ENCODE measurements around the gene FUT3. TPM values are rescaled to one million over a fixed set of nuclear protein-coding genes. Genes with fewer than 3 reads are reported as not detected.
A peak's percentile ranks its signal among the peaks of the same experiment; 100 is the strongest.

The FUT3 gene
- total and polyA plus RNA-seq, 9 of the 15 experiments (the other 6 are each of a cell fraction or from before 2014, with no cell fraction given), result 0.09 TPM; not detected in 8

DNA sequence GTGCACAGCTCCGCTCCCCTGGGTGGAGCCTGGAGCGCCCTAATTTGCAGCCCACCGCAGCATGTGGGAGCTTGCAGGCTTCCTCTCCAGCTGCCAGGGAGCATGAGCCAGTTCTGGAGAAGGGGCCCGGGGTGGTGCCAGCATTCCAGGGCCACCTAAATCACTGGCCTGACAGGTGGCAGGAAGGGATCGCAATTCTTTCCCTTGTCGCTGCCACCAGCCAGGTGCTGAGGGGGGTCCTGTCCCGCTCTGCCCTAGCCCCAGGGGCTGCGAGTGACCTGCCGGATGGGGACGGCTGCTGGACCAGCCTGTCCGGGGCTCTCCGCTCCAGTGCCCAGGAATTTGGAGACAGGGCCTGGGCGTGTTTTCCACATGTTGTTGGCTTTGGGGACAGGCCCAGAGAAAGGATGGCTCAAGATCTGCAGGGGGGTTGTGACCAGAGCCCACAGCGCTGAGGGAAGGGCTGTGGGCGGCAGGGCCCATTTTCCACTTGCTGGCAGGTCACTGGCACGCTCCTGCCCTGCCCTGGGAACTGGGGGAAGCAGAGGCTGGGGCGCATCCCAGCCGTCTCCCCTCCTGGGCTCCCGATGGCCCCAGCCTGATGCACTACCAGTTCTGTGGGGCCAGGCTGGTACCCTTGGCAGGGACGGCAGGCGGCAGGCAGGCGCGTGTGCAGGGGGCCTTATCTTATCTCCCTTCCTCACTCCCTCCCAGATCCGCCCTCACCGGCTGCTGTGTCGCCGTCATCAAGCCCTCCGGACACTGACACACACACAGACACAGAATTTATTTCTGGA, 42.9 kb upstream of the FUT3 start (continued):
- TF ChIP-seq, protein P1, sequence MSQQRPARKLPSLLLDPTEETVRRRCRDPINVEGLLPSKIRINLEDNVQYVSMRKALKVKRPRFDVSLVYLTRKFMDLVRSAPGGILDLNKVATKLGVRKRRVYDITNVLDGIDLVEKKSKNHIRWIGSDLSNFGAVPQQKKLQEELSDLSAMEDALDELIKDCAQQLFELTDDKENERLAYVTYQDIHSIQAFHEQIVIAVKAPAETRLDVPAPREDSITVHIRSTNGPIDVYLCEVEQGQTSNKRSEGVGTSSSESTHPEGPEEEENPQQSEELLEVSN (IDR thresholded peaks at IDR 0.05; ENCODE audit: borderline replicate concordance in 1 of 2, extremely low read depth in 1 of 2, insufficient read depth in 1 of 2, insufficient read length in 1 of 2, low read depth in 1 of 2, low read length in 1 of 2, poor library complexity in 1 of 2, severe bottlenecking in 1 of 2), result no peak
- TF ChIP-seq ARID1B (IDR thresholded peaks at IDR 0.05) (peak; percentile 86), MEF2D (tag; conservative IDR thresholded peaks at IDR 0.05; ENCODE audit: low read depth) (0 out of 2 replicates have a peak, but pooled peaks have one; percentile 34), NCOR1 (IDR thresholded peaks at IDR 0.05) (peak; percentile 53), NRF1 (conservative IDR thresholded peaks at IDR 0.05 in 1 of 2, IDR thresholded peaks at IDR 0.05 in 1 of 2) (peak; percentile 68 to 76), MXI1 (IDR thresholded peaks at IDR 0.05; ENCODE audit: low read depth, low read length) (no peak), ZBTB7A (IDR thresholded peaks at IDR 0.05; ENCODE audit: borderline replicate concordance, control insufficient read depth, low read depth, low read length) (peak; percentile 60; the same call in 1 of the 2 replicates), HMGN3 (IDR thresholded peaks at IDR 0.05; ENCODE audit: borderline replicate concordance, extremely low read depth, insufficient read length, low read depth, low read length) (peak; percentile 79), JUND (IDR thresholded peaks at IDR 0.05; ENCODE audit: borderline replicate concordance, low read depth, low read length) (peak; percentile 64), JUND (tag; IDR thresholded peaks at IDR 0.05; ENCODE audit: borderline replicate concordance, low read depth, low read length) (no peak), FOXP1 (CRISPR knock-in tag; IDR thresholded peaks at IDR 0.05) (no peak)
- TF ChIP-seq, protein P2, sequence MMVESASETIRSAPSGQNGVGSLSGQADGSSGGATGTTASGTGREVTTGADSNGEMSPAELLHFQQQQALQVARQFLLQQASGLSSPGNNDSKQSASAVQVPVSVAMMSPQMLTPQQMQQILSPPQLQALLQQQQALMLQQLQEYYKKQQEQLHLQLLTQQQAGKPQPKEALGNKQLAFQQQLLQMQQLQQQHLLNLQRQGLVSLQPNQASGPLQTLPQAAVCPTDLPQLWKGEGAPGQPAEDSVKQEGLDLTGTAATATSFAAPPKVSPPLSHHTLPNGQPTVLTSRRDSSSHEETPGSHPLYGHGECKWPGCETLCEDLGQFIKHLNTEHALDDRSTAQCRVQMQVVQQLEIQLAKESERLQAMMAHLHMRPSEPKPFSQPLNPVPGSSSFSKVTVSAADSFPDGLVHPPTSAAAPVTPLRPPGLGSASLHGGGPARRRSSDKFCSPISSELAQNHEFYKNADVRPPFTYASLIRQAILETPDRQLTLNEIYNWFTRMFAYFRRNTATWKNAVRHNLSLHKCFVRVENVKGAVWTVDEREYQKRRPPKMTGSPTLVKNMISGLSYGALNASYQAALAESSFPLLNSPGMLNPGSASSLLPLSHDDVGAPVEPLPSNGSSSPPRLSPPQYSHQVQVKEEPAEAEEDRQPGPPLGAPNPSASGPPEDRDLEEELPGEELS (CRISPR knock-in tag; IDR thresholded peaks at IDR 0.05; ENCODE audit: borderline replicate concordance), result no peak
- TF ChIP-seq, protein P3, sequence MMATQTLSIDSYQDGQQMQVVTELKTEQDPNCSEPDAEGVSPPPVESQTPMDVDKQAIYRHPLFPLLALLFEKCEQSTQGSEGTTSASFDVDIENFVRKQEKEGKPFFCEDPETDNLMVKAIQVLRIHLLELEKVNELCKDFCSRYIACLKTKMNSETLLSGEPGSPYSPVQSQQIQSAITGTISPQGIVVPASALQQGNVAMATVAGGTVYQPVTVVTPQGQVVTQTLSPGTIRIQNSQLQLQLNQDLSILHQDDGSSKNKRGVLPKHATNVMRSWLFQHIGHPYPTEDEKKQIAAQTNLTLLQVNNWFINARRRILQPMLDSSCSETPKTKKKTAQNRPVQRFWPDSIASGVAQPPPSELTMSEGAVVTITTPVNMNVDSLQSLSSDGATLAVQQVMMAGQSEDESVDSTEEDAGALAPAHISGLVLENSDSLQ (IDR thresholded peaks at IDR 0.05), result 0 out of 2 replicates have a peak, but pooled peaks have one; percentile 31
- TF ChIP-seq, protein P4, sequence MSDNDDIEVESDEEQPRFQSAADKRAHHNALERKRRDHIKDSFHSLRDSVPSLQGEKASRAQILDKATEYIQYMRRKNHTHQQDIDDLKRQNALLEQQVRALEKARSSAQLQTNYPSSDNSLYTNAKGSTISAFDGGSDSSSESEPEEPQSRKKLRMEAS (CRISPR knock-in tag; IDR thresholded peaks at IDR 0.05), result peak; percentile 51; the same call in 1 of the 2 replicates

All from K562 (cell line).